HT-29 (cell line): Measurements from ENCODE around the gene RPS6KC1. TPM values are rescaled to one million over a fixed set of nuclear protein-coding genes. Genes with fewer than 3 reads are reported as not detected.
"Not testable (repeated sequence)": the region's sequence is repeated elsewhere in the genome, so short reads cannot be mapped to it uniquely, and the experiment has no call there.

Experiments used
- DNase-seq: peaks from one replicate; pipeline ENCODE4 v3.0.0-alpha.2; 2015; ENCODE audit warnings: low spot score
- total RNA-seq: library from RNA; depleted of rRNA; stranded (reverse); fragments of >200 nt; shearing (Covaris generic); gene quantifications from 2 replicates; pipeline ENCODE4 v1.2.3, GENCODE V29; 2014; rRNA removed

RPS6KC1 gene
- total RNA-seq, 1 experiment from 2014 or later: 4.7 TPM

- no peak for DNase-seq
These were observed 226.0 kb downstream of the RPS6KC1 start for GRCh38 chr1:213277036-213277435.

GRCh38 chr1:213279410-213279809, 228.4 kb downstream of the RPS6KC1 start:
- DNase-seq: no peak

- no peak for DNase-seq
These were observed 230.7 kb downstream of the RPS6KC1 start for GRCh38 chr1:213281640-213282301.

GRCh38 chr1:213284626-213285025, 233.6 kb downstream of the RPS6KC1 start:
- DNase-seq: no peak

GRCh38 chr1:213286235-213286634, 235.2 kb downstream of the RPS6KC1 start:
- DNase-seq: no peak

GRCh38 chr1:213287987-213288386, 236.9 kb downstream of the RPS6KC1 start:
- DNase-seq: no peak

GRCh38 chr1:213291526-213291925, 240.5 kb downstream of the RPS6KC1 start:
- DNase-seq: no peak

GRCh38 chr1:213292614-213293013, 241.6 kb downstream of the RPS6KC1 start:
- DNase-seq: no peak

- DNase-seq: no peak
These were observed 244.8 kb downstream of the RPS6KC1 start for GRCh38 chr1:213295860-213296259.

- no peak for DNase-seq
These were observed 245.5 kb downstream of the RPS6KC1 start for GRCh38 chr1:213296558-213296957.

- no peak for DNase-seq
These were observed 246.0 kb downstream of the RPS6KC1 start for GRCh38 chr1:213297021-213297420.

- no peak for DNase-seq
These were observed 249.4 kb downstream of the RPS6KC1 start for GRCh38 chr1:213300433-213300832.

- DNase-seq: not testable (repeated sequence)
These were observed 250.5 kb downstream of the RPS6KC1 start for GRCh38 chr1:213301524-213301923.

GRCh38 chr1:213303286-213303685, 252.2 kb downstream of the RPS6KC1 start:
- no peak for DNase-seq

- no peak for DNase-seq
These were observed 264.5 kb downstream of the RPS6KC1 start for GRCh38 chr1:213315571-213315970.

GRCh38 chr1:213318458-213318857, 267.4 kb downstream of the RPS6KC1 start:
- DNase-seq: not testable (repeated sequence)

- DNase-seq: no peak
These were observed 269.3 kb downstream of the RPS6KC1 start for GRCh38 chr1:213320191-213320870.

Other genes with a start within 250 kb of the RPS6KC1 start
- gene SPATA45, start 203.6 kb upstream of the RPS6KC1 start, total RNA-seq: not detected in 2 replicates
- gene FLVCR1, start 193.0 kb upstream of the RPS6KC1 start, total RNA-seq: 11.7 and 13.6 TPM in 2 replicates
- gene VASH2, start 100.7 kb upstream of the RPS6KC1 start, total RNA-seq: 0.55 and 2.9 TPM in 2 replicates
- 14.1 and 17.0 TPM in 2 replicates for gene ANGEL2, start 35.4 kb upstream of the RPS6KC1 start, total RNA-seq